Gastrocnemius medialis (tissue), 4 donors: ENCODE measurements around the gene SCNN1B. TPM values are rescaled to one million over a fixed set of nuclear protein-coding genes. Genes with fewer than 3 reads are reported as not detected.
"Not testable (repeated sequence)": the region's sequence is repeated elsewhere in the genome, so short reads cannot be mapped to it uniquely, and the experiment has no call there.

ENCODE experiments used
- ATAC-seq, 2 donors: fragments of 150-250 bp; one replicate each; pipeline ENCODE4 v1.9.1; 2016
- DNase-seq, 2 donors: peaks; one replicate each; pipeline ENCODE4 v3.0.0-alpha.2; 2019
- H3K27ac ChIP-seq, 4 donors: fragments of 200-600 bp; sonication (generic); 1 replicate in 1 of 4; 2 replicates in 3 of 4; pipeline ENCODE4 v1.5.1; 2016 to 2018; ENCODE audit warnings: mild to moderate bottlenecking in 2 of 4, moderate library complexity in 1 of 4
- H3K27me3 ChIP-seq, 3 donors: fragments of 200-600 bp; sonication (generic) in 2 of 3; 1 replicate in 1 of 3; 2 replicates in 2 of 3; pipeline versions ENCODE4 v1.5.1 to v1.6.0; 2016 to 2019; ENCODE audit warnings: mild to moderate bottlenecking in 1 of 3, moderate library complexity in 1 of 3
- H3K36me3 ChIP-seq, 2 donors: fragments of 200-600 bp; sonication (generic) in 1 of 2; one replicate each; pipeline ENCODE4 v1.5.1; 2017 to 2018
- H3K4me1 ChIP-seq, 2 donors: fragments of 200-600 bp; sonication (generic) in 1 of 2; one replicate each; pipeline ENCODE4 v1.5.1; 2016 to 2017; ENCODE audit warnings: mild to moderate bottlenecking in 2 of 2
- H3K4me3 ChIP-seq, 4 donors: fragments of 200-600 bp; sonication (generic) in 3 of 4; 1 replicate in 1 of 4; 2 replicates in 3 of 4; pipeline ENCODE4 v1.5.1; 2016 to 2019; ENCODE audit warnings: mild to moderate bottlenecking in 2 of 4
- H3K9me3 ChIP-seq, 3 donors: fragments of 200-600 bp; sonication (generic) in 2 of 3; 1 replicate in 1 of 3; 2 replicates in 2 of 3; pipeline ENCODE4 v1.5.1; 2016 to 2019
- CTCF ChIP-seq, 5 experiments: fragments of 450-650 bp in 3 of 5; fragments of 200-600 bp in 2 of 5; sonication (generic) in 2 of 5; IDR thresholded peaks in 4 of 5; conservative IDR thresholded peaks in 1 of 5; 1 replicate in 4 of 5; 2 replicates in 1 of 5; pipeline ENCODE4 v1.5.1; 2016 to 2019; ENCODE audit warnings: antibody characterized with exemption in 5 of 5, mild to moderate bottlenecking in 3 of 5, moderate library complexity in 3 of 5
- POLR2A ChIP-seq, 2 donors: fragments of 450-650 bp; IDR thresholded peaks; one replicate each; pipeline ENCODE4 v1.6.1; 2017; ENCODE audit warnings: antibody characterized with exemption in 2 of 2, mild to moderate bottlenecking in 2 of 2, moderate library complexity in 2 of 2
- in situ Hi-C, 4 donors: fragments of 200-750 bp; cut with MboI; loops; one replicate each; pipeline versions ENCODE4 v1.15.0 to v1.8.0; 2017; ENCODE audit warnings: low sequenced_read_pairs in 4 of 4
- intact Hi-C: fragments of 100-400 bp; cut with DNase I; formaldehyde crosslinking; loops from one replicate; pipeline ENCODE4 v1.15.1; 2023; ENCODE audit warnings: low total_unique reads
- total RNA-seq, 4 donors: library from RNA; depleted of rRNA; stranded (reverse); fragments of >200 nt; gene quantifications; one replicate each; pipeline versions ENCODE4 v1.1.0 to v1.2.3, GENCODE V29; 2016

The SCNN1B gene
- total RNA-seq = 1 to 10 TPM in 2 of 4 donors, under 1 TPM in 2; 0.81 to 2.3 (median 0.99) TPM

GRCh38 chr16:23302045-23302956, at the start of gene SCNN1B:
Gene SCNN1B, plus strand, starts transcription at chr16:23302302. Its CDS starts 46,298 bp downstream, at chr16:23348600.
- no peaks in the 10 kb centered on the region for H3K9me3 ChIP-seq
- no peaks in the 10 kb centered on the region for H3K4me1 ChIP-seq
- peak within 1 kb of the TSS; percentile 18 to 50 (median 42) for H3K4me3 ChIP-seq
- TF ChIP-seq POLR2A (IDR thresholded peaks at IDR 0.05) = no peak
- no peak for TF ChIP-seq CTCF (IDR thresholded peaks at IDR 0.05 in 4 of 5, conservative IDR thresholded peaks at IDR 0.05 in 1 of 5)
- ATAC-seq = peak; percentile 30 to 36
- H3K27me3 ChIP-seq = peaks cover 25 to 28% (median 28%) of the 10 kb centered on the region in 3 donors
- no peak for DNase-seq
- intact Hi-C loops (loop anchor here (5.0 kb wide), 1 partner anchor 130 kb away; no protein-coding TSS in a partner anchor), in situ Hi-C loops (no loop called here)
- H3K36me3 ChIP-seq = no peaks in the 10 kb centered on the region
- H3K27ac ChIP-seq = no peak within 1 kb of the TSS

GRCh38 chr16:23252310-23252709, 49.8 kb upstream of the SCNN1B start:
- in situ Hi-C loops = no loop called here
- no peaks in the 10 kb centered on the region for H3K4me1 ChIP-seq
- no peaks in the 10 kb centered on the region for H3K9me3 ChIP-seq
- H3K36me3 ChIP-seq = no peaks in the 10 kb centered on the region
- H3K4me3 ChIP-seq = no peak overlapping the region
- DNase-seq = no peak
- intact Hi-C loops = no loop called here
- H3K27ac ChIP-seq = no peak overlapping the region
- H3K27me3 ChIP-seq = no peaks in the 10 kb centered on the region
- no peak for ATAC-seq
- TF ChIP-seq CTCF (IDR thresholded peaks at IDR 0.05 in 4 of 5, conservative IDR thresholded peaks at IDR 0.05 in 1 of 5) (no peak), POLR2A (IDR thresholded peaks at IDR 0.05) (no peak)

- H3K27me3 ChIP-seq, DNase-seq, H3K9me3 ChIP-seq, H3K4me1 ChIP-seq, intact Hi-C loops, H3K4me3 ChIP-seq, ATAC-seq, H3K36me3 ChIP-seq, H3K27ac ChIP-seq, in situ Hi-C loops: not testable (repeated sequence)
Measured at GRCh38 chr16:23253650-23254049, 48.5 kb upstream of the SCNN1B start.

- no peak overlapping the region for H3K4me3 ChIP-seq
- H3K27ac ChIP-seq = no peak overlapping the region
- intact Hi-C loops (no loop called here), in situ Hi-C loops (no loop called here)
- TF ChIP-seq POLR2A (IDR thresholded peaks at IDR 0.05) = no peak
- no peak for TF ChIP-seq CTCF (IDR thresholded peaks at IDR 0.05 in 4 of 5, conservative IDR thresholded peaks at IDR 0.05 in 1 of 5)
- no peaks in the 10 kb centered on the region for H3K9me3 ChIP-seq
- no peaks in the 10 kb centered on the region for H3K36me3 ChIP-seq
- no peaks in the 10 kb centered on the region for H3K27me3 ChIP-seq
- no peaks in the 10 kb centered on the region for H3K4me1 ChIP-seq
- DNase-seq = no peak
- no peak for ATAC-seq
Measured at GRCh38 chr16:23254338-23254737, 47.8 kb upstream of the SCNN1B start.

GRCh38 chr16:23255000-23255399, 47.1 kb upstream of the SCNN1B start:
- no peak overlapping the region for H3K27ac ChIP-seq
- no peak overlapping the region for H3K4me3 ChIP-seq
- no peak for ATAC-seq
- H3K4me1 ChIP-seq = no peaks in the 10 kb centered on the region
- TF ChIP-seq POLR2A (IDR thresholded peaks at IDR 0.05) = no peak
- no peak for DNase-seq
- intact Hi-C loops (no loop called here), in situ Hi-C loops (no loop called here)
- H3K9me3 ChIP-seq = no peaks in the 10 kb centered on the region
- H3K36me3 ChIP-seq = no peaks in the 10 kb centered on the region
- H3K27me3 ChIP-seq = no peaks in the 10 kb centered on the region
